GM06990 (cell line): ENCODE results near the gene ANKH.
"Not testable (repeated sequence)": the region's sequence is repeated elsewhere in the genome, so short reads cannot be mapped to it uniquely, and the experiment has no call there.

ENCODE experiments used
- DNase-seq: peaks from one replicate; pipeline ENCODE4 v3.0.0-alpha.2; 2011; ENCODE audit not compliant: insufficient read length; ENCODE audit errors: extremely low read depth
- H3K27me3 ChIP-seq: replicated peaks from 2 replicates; pipeline ENCODE4 v1.6.0; 2011; ENCODE audit warnings: low read length; ENCODE audit not compliant: control insufficient read depth, insufficient read depth
- H3K36me3 ChIP-seq: 2 replicates; pipeline ENCODE4 v1.5.1; 2011; ENCODE audit warnings: low read length; ENCODE audit not compliant: control insufficient read depth, insufficient read depth
- H3K4me3 ChIP-seq: replicated peaks from 2 replicates; pipeline ENCODE4 v1.5.1; 2011; ENCODE audit warnings: low read depth, mild to moderate bottlenecking, control low read depth, low read length
- TF ChIP-seq, protein P1 (sequence below): IDR thresholded peaks from 2 replicates; pipeline ENCODE4 v1.5.1; 2011; ENCODE audit warnings: low read length, control low read depth, mild to moderate bottlenecking, inconsistent platforms; ENCODE audit not compliant: insufficient read depth, poor library complexity, severe bottlenecking

Gene ANKH

DNA sequence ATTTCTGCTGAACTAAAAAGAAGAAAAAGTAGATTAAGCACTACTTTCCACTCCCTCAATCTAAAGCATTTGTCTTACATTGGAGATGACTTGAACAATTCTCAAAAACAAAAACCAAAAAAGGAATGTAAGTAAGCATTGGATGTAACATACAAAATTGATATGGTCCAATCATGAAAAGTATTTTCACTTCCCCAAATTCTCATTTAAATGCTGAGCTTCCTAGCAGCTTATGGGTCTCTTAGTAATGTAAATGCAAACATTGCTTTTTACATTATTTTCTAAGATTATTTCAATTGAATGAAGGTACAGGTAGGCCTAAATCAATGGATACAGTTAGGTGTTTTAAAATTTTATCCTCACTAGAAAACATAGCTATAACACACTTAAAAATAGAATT is 20.0 kb downstream of the ANKH start:
- Histone ChIP-seq H3K4me3 (no peak overlapping the region), H3K36me3 (no peaks in the 10 kb centered on the region)
- TF ChIP-seq, protein P1, sequence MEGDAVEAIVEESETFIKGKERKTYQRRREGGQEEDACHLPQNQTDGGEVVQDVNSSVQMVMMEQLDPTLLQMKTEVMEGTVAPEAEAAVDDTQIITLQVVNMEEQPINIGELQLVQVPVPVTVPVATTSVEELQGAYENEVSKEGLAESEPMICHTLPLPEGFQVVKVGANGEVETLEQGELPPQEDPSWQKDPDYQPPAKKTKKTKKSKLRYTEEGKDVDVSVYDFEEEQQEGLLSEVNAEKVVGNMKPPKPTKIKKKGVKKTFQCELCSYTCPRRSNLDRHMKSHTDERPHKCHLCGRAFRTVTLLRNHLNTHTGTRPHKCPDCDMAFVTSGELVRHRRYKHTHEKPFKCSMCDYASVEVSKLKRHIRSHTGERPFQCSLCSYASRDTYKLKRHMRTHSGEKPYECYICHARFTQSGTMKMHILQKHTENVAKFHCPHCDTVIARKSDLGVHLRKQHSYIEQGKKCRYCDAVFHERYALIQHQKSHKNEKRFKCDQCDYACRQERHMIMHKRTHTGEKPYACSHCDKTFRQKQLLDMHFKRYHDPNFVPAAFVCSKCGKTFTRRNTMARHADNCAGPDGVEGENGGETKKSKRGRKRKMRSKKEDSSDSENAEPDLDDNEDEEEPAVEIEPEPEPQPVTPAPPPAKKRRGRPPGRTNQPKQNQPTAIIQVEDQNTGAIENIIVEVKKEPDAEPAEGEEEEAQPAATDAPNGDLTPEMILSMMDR: no peak

DNA sequence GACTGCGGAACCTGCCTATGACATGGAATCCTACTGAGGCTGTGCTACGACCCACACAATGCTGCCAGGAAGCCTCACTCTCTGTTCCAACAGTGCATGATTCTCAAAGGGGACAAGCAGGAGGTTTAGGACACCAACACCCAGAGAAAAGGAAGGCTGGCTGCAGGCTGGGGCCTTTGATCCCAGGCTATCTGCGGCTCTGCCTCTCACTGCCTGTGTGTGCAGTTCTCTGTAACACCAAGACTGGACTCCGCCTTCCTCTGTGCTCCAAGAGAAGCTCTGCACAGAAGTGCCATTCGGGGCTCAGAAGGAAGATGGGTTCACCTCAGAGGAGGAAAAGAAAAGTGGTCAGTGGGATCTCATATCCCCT is 20.5 kb downstream of the ANKH start:
- TF ChIP-seq, protein P1: no peak
- Histone ChIP-seq H3K4me3 (no peak overlapping the region), H3K36me3 (no peaks in the 10 kb centered on the region), H3K27me3 (no peaks in the 10 kb centered on the region)
- DNase-seq: no peak

More for the DNA sequence above, 20.0 kb downstream of the ANKH start:
- no peak for DNase-seq
- H3K27me3 ChIP-seq: no peaks in the 10 kb centered on the region

DNA sequence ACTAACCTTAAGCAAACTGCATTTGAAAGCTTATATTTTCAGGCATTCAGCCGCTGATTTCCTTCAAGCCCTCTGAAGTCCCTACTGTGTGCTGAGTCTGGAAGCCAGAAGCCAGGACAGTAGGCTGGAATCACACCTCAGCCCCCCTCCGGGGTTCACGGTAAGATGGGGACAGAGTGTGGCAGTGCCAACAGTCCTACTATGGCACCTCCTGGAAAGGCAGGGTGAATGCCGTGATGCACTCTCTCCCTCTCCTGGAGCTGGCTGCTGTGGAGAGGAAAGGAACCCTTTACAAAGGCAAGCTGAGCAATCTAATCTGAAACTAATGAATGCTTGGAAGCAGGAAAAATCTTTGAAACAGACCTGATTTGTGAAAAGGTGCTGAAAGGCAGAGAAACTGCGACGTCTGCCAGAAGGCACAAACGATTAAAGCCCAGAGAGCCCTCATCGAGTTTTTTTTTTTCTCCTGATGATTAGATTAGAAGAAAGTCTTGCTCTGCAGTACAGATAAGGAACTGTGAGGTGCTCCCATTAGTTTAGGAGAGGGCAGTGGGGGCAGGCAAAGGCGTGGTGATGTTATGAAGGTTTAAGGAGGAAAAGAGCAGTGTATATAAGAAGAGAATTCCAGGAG is 21.0 kb downstream of the ANKH start:
- no peaks in the 10 kb centered on the region for H3K27me3 ChIP-seq
- TF ChIP-seq, protein P1: no peak
- DNase-seq: no peak
- H3K36me3 ChIP-seq: no peaks in the 10 kb centered on the region
- H3K4me3 ChIP-seq: no peak overlapping the region

DNA sequence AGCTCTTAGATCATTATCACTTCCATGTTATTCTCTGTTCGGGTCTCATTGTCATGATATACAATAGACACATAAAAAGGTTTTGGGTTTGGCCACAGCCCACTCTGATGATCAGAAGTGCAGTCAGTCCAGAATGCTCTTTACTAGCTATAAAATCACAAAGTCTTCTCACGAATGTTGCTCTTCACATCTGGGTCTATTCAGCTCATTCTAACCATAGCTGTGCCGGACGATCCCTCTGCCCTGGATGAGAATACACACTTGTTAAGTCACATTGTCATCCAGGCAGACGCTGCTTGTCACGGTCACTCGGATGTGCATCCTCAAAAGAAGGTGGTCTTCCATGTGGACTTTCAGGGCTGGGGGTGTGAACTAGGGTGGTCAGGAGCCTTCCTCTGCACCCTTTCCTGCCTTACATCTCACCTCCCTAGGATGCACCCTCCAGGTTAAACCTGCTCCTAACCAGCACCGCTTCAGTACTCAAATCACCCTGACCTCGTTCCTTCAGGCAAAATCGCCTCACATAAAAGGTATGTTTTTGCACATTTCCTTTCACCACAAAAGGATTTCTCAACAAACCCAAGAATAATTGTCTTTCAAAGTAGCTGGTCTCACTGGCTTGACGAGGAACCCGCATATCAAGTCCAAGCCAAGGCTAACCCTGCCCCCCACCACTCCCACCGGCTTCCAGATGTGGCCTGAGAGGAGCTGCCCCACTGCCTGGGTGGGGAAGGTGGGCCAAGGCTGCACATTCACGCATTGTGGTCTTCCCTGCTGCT is 21.9 kb downstream of the ANKH start:
- H3K27me3 ChIP-seq: no peaks in the 10 kb centered on the region
- no peak for DNase-seq
- no peak overlapping the region for H3K4me3 ChIP-seq
- H3K36me3 ChIP-seq: no peaks in the 10 kb centered on the region
- TF ChIP-seq, protein P1: no peak

DNA sequence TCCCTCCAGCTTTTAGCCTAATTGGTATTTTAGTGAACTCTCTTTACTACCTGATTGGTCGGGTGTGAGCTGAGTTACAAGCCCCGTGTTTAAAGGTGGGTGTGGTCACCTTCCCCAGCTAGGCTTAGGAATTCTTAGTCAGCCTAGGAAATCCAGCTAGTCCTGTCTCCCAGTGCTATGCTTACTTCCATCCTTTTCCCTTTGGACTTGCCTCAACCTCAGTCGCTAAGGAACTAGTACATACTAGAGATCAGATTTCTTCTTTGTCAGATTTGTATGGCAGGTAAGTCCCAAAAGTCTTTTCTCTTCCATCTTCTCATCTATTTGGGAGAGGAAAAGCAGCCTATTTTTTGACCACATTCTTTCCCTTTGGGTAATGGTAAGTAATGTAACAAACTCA is 22.6 kb downstream of the ANKH start:
- H3K27me3 ChIP-seq, H3K36me3 ChIP-seq, DNase-seq, H3K4me3 ChIP-seq: not testable (repeated sequence)

DNA sequence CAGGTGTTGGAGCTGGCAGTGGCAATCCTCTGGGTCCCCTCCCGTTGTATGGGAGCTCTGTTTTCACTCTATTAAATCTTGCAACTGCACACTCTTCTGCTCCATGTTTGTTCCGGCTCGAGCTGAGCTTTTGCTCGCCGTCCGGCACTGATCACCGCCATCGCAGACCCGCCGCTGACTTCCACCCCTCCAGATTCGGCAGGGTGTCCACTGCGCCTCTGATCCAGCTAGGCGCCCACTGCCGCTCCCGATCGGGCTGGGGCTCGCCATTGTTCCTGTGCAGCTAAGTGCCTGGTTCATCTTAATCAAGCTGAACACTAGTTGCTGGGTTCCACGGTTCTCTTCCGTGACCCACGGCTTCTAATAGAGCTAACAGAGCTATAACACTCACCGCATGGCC is 23.2 kb downstream of the ANKH start:
- Histone ChIP-seq H3K4me3 (no peak overlapping the region), H3K36me3 (no peaks in the 10 kb centered on the region), H3K27me3 (no peaks in the 10 kb centered on the region)
- DNase-seq: no peak
- TF ChIP-seq, protein P1: no peak
